ENCODE measurements around the gene STX4. TPM values are rescaled to one million over a fixed set of nuclear protein-coding genes. Genes with fewer than 3 reads are reported as not detected.

STX4 gene
- polyA plus RNA-seq, 1 donor (not counting 4 experiments of a cell fraction or from before 2014, with no cell fraction given), result 43.6 TPM

- dilution Hi-C loops (cut with MboI; ENCODE audit: extremely low pct_ligation_motif_present, low sequenced_read_pairs), result no loop called here
- H3K9ac ChIP-seq (ENCODE audit: control insufficient read depth, extremely low read depth, insufficient read depth, low read length), result no peak overlapping the region
- H3K4me3 ChIP-seq (ENCODE audit: control insufficient read depth in 2 of 3, extremely low read depth in 1 of 3, insufficient read depth in 2 of 3, low read depth in 1 of 3, low read length in 3 of 3), result no peak overlapping the region
- peaks cover 30% of the 10 kb centered on the region for H3K4me1 ChIP-seq (ENCODE audit: control insufficient read depth, extremely low read depth, insufficient read depth, low read length)
- no peaks in the 10 kb centered on the region for H3K79me2 ChIP-seq (ENCODE audit: control insufficient read depth, insufficient read depth, low read length)
- H2AFZ ChIP-seq (ENCODE audit: control insufficient read depth, low read length), result no peak overlapping the region
- FAIRE-seq (no peak), DNase-seq (ENCODE audit: low read depth, low spot score) (no peak)
- H3K27me3 ChIP-seq (ENCODE audit: control insufficient read depth, extremely low read depth, insufficient read depth, low read length), result no peaks in the 10 kb centered on the region
- H3K27ac ChIP-seq (ENCODE audit: control insufficient read depth, insufficient read depth, low read length), result no peak overlapping the region
- no peaks in the 10 kb centered on the region for H3K9me3 ChIP-seq (ENCODE audit: control insufficient read depth, low read depth, low read length)
- H3K4me2 ChIP-seq (ENCODE audit: control insufficient read depth, extremely low read depth, insufficient read depth, low read depth, low read length), result no peak overlapping the region
- TF ChIP-seq CTCF (optimal IDR thresholded peaks at IDR 0.05 in 1 of 3, IDR thresholded peaks at IDR 0.05 in 1 of 3, conservative IDR thresholded peaks at IDR 0.05 in 1 of 3; ENCODE audit: extremely low read depth in 1 of 3, insufficient read depth in 2 of 3, low read length in 3 of 3) (no peak), EZH2 (IDR thresholded peaks at IDR 0.05; ENCODE audit: low read length) (no peak)
- H3K9me1 ChIP-seq (ENCODE audit: control insufficient read depth, extremely low read depth, insufficient read depth, low read length), result peaks cover 3% of the 10 kb centered on the region
- no peaks in the 10 kb centered on the region for H3K36me3 ChIP-seq (ENCODE audit: control insufficient read depth in 2 of 2, extremely low read depth in 1 of 2, insufficient read depth in 2 of 2, low read length in 2 of 2)
- no peaks in the 10 kb centered on the region for H4K20me1 ChIP-seq (ENCODE audit: control insufficient read depth, extremely low read depth, insufficient read depth, low read length)
These were observed 29.6 kb upstream of the STX4 start for GRCh38 chr16:31003744-31004143.

- no peak overlapping the region for H3K4me2 ChIP-seq (ENCODE audit: control insufficient read depth, extremely low read depth, insufficient read depth, low read depth, low read length)
- no peaks in the 10 kb centered on the region for H3K36me3 ChIP-seq (ENCODE audit: control insufficient read depth in 2 of 2, extremely low read depth in 1 of 2, insufficient read depth in 2 of 2, low read length in 2 of 2)
- no peak for FAIRE-seq
- H2AFZ ChIP-seq (ENCODE audit: control insufficient read depth, low read length), result no peak overlapping the region
- H3K4me1 ChIP-seq (ENCODE audit: control insufficient read depth, extremely low read depth, insufficient read depth, low read length), result peaks cover 24% of the 10 kb centered on the region
- no peak overlapping the region for H3K9ac ChIP-seq (ENCODE audit: control insufficient read depth, extremely low read depth, insufficient read depth, low read length)
- peaks cover 3% of the 10 kb centered on the region for H3K9me1 ChIP-seq (ENCODE audit: control insufficient read depth, extremely low read depth, insufficient read depth, low read length)
- TF ChIP-seq CTCF (optimal IDR thresholded peaks at IDR 0.05 in 1 of 3, IDR thresholded peaks at IDR 0.05 in 1 of 3, conservative IDR thresholded peaks at IDR 0.05 in 1 of 3; ENCODE audit: extremely low read depth in 1 of 3, insufficient read depth in 2 of 3, low read length in 3 of 3), result no peak
- TF ChIP-seq EZH2 (IDR thresholded peaks at IDR 0.05; ENCODE audit: low read length), result no peak
- H3K9me3 ChIP-seq (ENCODE audit: control insufficient read depth, low read depth, low read length), result no peaks in the 10 kb centered on the region
- H3K27me3 ChIP-seq (ENCODE audit: control insufficient read depth, extremely low read depth, insufficient read depth, low read length), result peaks cover 4% of the 10 kb centered on the region
- no peak for DNase-seq (ENCODE audit: low read depth, low spot score)
- no peak overlapping the region for H3K27ac ChIP-seq (ENCODE audit: control insufficient read depth, insufficient read depth, low read length)
- H3K4me3 ChIP-seq (ENCODE audit: control insufficient read depth in 2 of 3, extremely low read depth in 1 of 3, insufficient read depth in 2 of 3, low read depth in 1 of 3, low read length in 3 of 3), result no peak overlapping the region
- dilution Hi-C loops (cut with MboI; ENCODE audit: extremely low pct_ligation_motif_present, low sequenced_read_pairs), result no loop called here
- H4K20me1 ChIP-seq (ENCODE audit: control insufficient read depth, extremely low read depth, insufficient read depth, low read length), result no peaks in the 10 kb centered on the region
- no peaks in the 10 kb centered on the region for H3K79me2 ChIP-seq (ENCODE audit: control insufficient read depth, insufficient read depth, low read length)
These were observed 28.7 kb upstream of the STX4 start for GRCh38 chr16:31004658-31005057.
